ENCODE measurements around the gene INCA1.
"Not testable (repeated sequence)": the region's sequence is repeated elsewhere in the genome, so short reads cannot be mapped to it uniquely, and the experiment has no call there.

INCA1 gene, protein sequence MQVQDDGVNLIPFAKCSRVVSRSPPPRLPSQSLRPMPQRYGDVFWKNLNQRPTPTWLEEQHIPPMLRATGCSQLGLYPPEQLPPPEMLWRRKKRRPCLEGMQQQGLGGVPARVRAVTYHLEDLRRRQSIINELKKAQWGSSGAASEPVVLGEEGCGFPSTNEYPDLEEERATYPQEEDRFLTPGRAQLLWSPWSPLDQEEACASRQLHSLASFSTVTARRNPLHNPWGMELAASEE

DNA sequence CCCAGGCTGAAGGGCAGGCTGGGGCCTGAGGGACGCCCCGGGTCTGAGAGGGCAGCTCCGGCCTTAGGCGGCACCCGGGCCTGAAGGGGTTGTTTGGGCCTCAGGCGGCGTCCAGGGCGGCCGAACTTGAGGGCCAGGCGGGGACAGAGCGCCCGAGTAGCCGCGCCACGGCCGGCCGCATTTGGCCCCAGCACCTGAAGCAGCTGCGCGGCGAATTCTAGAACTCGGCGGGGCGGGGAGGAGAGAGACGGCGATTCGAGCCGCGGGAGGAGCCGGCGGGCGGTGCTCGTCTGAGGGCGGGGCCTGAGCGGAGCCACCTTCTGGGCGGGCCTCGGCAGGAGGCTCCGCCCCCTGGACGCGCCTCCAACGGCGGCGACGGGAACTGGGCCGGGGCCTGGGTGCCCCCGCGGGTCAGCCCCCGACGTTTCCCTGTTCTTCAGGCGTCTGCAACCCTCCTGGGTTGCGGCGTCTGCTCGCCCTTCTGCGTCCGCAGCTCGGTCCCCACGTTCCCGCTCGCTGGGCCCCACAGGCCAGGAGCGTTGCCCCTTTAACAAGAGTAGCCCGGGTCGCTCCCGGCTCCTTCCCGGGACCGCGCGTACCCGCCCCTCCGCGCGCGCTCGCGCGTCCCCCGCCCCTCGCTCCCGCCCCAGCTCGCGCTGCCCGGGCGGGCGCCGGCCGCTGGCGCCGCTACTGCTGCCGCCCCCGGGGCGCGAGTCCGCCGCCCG, at the start of gene INCA1, which contains the start of gene KIF1C:
Gene INCA1, minus strand, starts transcription at position 221 of the 725 bp plus-strand sequence. CDS start 3,085 bp downstream, outside the sequence.
Gene KIF1C, plus strand, starts transcription at position 649 of the 725 bp plus-strand sequence. CDS start 2,297 bp downstream, outside the sequence.
- peak; percentile 88 for DNase-seq (ENCODE audit: low read depth)

DNA sequence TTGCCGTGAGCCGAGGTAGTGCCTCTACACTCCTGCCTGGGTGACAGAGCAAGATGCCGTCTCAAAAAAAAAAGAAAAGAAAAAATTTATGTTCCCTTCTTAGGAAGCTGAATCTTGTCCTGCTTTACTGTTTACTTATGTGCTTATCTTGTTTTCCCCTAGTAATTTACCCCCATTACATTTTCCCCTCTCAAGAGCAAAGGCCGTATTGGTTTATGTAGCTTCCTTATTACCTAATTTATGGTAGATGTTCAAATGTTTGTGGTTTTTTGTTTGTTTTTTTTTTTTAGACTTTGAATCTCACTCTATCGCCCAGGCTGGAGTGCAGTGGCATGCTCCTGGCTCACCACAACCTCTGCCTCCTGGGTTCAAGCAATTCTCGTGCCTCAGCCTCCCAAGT, 48.2 kb upstream of the INCA1 start:
- no peak for DNase-seq (ENCODE audit: low read depth)

DNA sequence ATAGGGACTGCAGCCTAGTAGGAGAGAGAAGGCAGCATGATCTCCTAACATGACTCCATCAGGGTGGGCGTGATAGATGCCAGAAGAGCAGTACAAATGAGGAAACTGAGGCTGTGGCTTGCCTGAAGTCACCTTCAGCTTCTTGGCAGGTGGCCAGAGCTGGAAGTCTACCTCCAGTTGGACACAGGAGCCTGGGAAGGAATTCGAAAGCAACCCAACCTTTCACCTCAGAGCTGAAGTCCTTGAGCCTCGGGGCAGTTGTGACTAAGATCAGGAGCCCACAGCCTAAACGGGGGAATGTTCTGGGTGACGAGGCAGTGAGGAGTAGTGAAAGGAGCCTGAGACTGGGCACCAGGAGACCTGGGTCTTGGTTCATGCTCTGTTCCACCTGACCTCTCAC, 47.3 kb upstream of the INCA1 start:
- DNase-seq (ENCODE audit: low read depth): no peak

DNA sequence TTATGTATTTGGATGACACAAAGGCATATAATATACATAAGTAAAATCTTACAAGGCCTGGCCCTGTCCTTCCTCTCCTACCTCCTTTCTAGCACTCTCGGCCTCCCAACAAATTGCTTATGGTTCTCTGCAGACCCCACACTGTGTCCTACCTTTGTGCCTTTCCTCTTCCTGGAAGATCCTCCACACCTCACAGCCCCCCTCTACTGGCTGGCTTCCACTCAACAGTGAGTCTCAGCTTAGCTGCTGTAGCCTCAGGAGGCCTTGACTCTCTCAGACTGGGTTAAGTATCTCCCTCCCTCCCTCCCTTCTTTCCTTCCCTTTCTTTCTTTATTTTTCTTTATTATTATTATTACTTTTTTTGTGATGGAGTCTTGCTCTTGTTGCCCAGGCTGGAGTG, 46.2 kb upstream of the INCA1 start:
- DNase-seq (ENCODE audit: low read depth): no peak

DNA sequence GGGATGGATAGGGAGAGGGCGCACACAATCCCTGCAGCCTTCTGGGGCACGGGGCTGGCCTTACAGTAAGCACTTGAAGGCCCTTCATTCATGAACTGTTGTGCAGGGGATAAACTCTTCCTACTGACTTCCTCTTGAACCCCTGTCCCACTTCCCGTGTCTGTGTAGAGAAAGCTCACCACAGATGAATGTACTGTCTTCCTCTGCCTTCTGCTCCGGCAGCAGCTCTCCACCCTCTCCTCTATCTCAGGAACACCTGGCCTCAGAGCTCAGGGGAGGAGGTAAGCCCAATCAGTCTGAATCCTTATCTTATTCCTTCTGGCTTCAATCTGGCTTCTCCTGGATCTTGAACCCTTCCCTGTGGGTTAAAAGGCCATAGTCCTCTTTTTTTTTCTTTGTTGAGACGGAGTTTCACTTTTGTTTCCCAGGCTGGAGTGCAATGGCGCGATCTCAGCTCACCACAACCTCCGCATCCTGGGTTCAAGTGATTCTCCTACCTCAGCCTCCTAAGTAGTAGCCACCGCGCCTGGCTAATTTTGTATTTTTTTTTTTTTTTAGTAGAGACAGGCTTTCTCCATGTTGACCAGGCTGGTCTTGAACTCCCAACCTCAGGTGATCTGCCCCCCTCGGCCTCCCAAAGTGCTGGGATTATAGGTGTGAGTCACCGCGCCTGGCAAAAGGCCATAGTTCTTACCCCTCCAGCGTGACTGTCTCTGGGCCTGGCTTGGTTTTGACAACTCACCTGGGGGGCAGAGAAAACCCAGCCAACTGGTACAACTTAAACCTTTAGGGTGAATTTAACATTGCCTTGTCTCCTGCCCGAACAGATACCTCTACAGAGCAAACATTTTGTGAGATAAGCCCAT, 45.1 kb upstream of the INCA1 start:
- no peak for DNase-seq (ENCODE audit: low read depth)

DNA sequence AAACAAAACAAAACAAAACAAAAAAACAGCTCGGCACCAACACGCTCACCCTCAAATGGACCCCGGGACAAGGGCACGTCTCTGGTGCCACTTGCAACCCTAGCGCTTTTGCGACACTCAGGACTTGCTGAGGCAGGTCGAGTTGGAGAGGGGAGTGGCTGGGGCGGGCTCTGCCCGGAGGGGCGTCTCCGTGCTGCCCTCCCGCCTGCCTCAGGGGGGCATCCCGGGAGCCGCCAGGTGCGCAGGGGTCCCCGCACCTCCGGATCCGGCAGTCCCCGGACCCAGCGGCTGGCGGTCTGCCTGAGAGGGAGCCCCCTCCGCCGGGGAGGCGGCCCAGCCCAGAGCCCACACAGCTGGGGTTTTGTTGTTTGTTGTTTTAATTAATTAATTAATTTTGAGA, 38.0 kb upstream of the INCA1 start, which contains the start of gene SLC52A1:
Gene SLC52A1, minus strand, starts transcription at position 112 of the 400 bp plus-strand sequence. CDS start 820 bp downstream, outside the sequence.
- no peak for DNase-seq (ENCODE audit: low read depth)

DNA sequence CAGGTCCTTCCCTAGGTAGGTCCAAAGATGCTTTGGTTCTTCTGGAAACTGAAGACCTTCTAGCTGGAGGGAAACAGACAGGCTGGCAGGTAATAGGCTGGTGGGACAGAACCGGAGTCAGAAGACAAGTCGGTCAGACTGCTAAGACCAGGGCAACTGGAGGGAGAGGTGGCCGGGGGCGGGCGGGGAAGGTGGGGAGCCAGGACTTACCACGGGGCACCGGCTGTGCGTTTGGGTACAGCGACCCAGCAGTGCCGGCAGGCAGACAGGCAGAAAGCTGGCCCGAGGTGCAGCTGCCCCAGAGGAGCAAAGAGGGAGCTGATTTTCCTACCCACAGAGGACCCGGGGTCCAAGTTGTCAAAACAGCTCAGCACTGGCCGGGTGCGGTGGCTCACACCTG, 37.3 kb upstream of the INCA1 start:
- DNase-seq (ENCODE audit: low read depth): no peak

DNA sequence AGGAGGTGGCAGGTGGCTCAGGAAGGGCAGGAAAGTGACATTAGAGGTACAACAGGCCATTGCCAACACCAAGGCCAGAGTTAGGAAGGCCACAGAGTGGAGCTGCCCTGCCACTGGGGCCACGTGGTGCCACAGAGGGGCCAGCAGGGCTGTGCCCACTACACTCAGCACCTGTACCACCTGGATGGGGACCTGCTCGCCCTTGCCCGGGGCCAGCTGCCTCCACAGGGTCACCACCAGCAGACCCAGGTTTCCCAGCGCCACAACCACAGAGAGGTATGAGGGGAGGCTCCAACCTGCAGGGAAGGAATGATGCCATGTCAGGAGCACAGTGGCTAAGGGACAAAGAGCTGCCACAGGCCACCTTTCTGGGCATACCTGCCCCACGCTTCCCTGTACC, 36.7 kb upstream of the INCA1 start:
- DNase-seq (ENCODE audit: low read depth): no peak

DNA sequence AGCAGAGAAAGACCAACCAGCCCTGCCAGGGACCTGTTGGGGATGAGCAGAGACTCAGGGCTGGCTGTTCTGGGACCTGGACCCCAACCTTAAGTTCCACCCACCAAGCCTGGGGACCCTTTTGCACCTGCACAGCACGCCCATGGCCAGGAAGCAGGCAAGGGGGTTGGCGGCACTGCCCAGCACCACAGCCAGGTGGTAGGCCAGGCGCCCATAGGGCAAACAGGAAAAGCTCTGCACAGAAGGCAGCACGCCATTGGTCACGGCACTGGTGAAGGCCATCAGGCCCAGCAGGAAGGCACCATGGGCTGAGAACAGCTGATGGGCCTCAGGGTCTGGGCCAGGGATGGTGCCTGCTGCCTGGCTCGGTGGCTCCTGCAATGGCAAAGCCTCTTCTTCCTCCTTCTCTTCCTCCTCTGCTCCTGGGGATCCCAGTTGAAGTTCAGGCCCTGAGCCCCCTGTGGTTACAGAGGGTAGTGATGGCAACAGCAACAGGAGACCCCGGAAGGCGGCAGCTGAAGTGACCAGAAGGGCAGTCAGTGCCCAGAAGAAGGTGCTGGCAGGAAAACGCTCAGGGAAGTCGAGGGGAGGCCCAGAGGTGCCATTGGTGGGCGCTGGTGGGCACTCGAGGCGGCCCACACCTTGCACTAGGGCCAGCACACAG, 36.2 kb upstream of the INCA1 start:
- DNase-seq (ENCODE audit: low read depth): no peak

DNA sequence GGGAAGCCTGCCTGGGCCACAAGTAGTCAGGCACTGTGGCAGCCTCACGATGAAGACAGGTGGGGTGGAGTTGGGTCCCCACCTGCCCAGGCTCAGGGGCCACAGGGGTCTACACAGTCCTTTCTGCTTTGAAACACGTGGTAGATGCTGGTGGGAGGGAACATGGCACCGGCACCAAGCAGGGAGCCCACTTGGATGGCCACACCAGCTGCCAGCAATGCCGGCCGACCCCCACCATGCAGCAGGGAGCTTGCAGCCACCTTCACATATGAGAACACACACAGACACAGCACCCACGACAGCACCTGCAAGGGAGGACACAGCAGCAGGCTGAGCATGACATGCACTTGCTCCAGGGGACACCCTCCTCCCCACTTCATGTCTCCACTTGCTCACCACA, 35.5 kb upstream of the INCA1 start:
- DNase-seq (ENCODE audit: low read depth): no peak

DNA sequence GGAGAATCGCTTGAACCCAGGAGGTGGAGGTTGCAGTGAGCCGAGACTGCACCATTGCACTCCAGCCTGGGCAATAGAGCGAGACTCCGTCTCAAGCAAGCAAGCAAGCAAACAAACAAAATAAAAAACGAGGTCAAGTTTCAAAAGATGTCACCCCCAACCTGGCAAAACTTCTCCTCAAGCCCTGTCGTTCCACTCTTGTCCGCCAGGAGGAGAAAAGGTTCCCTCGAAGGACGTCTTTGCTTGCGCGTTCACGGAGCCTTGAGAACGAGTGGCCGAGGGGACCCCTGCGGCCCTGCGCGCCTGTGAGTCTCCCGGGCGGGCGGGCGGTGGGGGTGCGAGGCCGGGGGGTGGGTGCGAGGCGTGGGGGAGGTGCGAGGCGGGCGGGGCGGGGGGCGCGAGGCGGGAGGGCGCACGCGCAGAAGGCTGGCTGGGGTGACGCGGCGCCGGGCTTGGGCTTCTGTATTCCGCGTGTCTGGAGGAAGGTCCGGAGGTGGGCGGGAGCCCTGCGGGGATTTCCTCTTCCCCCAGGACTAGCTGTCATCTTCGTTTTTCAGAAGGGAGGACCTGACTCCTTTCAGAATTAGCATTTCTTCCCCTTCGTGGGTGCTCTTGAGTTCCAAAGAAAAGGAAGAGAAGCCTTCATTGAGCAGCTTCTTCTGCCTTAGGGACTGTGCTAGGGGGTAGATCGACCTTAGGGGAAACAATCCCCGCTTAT, 34.2 kb upstream of the INCA1 start:
- peak; percentile 63 for DNase-seq (ENCODE audit: low read depth)

DNA sequence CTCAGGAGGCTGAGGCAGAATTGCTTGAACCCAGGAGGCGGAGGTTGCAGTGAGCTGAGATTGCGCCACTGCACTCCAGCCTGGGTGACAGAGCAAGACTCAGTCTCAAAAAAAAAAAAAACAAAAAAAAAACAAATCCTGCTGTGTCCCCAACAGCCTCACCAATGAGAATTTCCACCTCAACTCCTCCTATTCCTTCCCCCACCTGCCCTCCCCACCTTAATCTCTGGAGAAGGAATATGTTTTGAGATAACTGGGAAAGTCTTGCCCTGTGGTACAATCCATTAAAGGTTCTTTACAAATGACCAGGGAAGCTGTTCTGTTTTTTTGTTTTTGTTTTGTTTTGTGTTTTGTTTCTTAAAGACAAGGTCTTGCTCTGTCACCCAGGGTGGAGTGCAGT, 32.8 kb upstream of the INCA1 start:
- not testable (repeated sequence) for DNase-seq (ENCODE audit: low read depth)

DNA sequence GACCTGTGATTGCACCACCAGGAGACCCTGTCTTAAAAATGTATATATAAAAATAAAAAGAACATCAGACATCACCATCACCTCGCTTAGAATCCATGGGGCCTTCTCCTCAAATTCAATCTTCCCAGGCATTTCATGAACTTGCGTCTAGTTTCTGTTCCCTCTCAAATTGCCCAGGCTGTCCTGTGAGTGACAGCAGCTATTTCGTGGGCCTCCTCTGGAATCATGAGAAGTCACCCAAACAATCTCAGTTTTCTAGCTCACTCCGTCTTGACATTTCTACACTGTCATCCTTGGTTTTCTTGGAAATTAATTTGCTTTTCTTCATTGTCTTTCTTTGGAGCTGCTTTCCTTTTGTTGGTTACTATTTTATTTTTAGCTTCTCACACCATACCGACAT, 30.6 kb upstream of the INCA1 start:
- no peak for DNase-seq (ENCODE audit: low read depth)

DNA sequence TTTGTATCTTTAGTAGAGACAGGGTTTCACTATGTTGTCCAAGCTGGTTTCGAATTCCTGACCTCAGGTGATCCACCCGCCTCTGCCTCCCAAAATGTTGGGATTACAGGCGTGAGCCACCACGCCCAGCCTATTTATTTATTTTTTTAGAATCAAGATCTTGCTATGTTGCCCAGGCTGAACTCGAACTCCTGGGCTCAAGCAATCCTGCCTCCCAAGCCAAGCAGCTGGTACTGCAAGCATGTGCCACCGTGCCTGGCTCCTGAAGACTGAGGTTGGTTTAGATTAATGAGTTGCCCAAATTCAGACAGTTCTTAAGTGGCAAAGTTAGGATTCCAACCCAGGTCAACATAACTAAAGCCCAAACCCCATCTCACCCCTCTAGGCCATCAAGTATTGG, 30.0 kb upstream of the INCA1 start:
- no peak for DNase-seq (ENCODE audit: low read depth)

DNA sequence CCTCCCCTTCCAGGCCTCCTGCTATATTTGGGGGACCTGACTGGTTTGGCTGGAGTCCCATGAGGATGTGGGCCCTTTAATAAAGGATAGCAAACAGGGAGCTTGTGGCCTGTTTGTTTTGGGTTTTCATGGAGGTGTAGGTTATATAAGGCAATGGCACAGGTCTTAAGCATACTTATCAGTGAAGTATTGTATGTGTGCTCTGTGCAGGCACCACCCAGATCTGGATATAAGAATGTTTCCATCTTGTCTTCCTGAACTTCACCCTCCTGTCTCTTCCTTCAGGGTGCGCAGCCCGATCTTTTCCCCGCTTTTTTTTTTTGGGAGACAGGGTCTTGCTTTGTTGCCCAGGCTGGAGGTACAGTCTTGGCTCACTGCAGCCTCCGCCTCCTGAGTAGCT, 27.3 kb upstream of the INCA1 start:
- no peak for DNase-seq (ENCODE audit: low read depth)

DNA sequence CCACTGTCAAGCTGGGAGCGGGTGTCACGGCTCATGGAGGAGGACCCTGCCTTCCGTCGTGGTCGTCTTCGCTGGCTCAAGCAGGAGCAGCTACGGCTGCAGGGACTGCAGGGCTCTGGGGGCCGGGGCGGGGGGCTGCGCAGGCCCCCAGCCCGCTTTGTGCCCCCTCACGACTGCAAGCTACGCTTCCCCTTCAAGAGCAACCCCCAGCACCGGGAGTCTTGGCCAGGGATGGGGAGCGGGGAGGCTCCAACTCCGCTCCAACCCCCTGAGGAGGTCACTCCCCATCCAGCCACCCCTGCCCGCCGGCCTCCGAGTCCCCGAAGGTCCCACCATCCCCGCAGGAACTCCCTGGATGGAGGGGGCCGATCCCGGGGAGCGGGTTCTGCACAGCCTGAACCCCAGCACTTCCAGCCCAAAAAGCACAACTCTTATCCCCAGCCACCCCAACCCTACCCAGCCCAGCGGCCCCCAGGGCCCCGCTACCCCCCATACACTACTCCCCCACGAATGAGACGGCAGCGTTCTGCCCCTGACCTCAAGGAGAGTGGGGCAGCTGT, 26.3 kb upstream of the INCA1 start:
- DNase-seq (ENCODE audit: low read depth): no peak

DNA sequence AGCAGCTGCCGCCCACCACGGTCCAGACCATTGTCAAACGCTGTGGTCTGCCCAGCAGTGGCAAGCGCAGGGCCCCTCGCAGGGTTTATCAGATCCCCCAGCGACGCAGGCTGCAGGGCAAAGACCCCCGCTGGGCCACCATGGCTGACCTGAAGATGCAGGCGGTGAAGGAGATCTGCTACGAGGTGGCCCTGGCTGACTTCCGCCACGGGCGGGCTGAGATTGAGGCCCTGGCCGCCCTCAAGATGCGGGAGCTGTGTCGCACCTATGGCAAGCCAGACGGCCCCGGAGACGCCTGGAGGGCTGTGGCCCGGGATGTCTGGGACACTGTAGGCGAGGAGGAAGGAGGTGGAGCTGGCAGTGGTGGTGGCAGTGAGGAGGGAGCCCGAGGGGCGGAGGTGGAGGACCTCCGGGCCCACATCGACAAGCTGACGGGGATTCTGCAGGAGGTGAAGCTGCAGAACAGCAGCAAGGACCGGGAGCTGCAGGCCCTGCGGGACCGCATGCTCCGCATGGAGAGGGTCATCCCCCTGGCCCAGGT, 24.9 kb upstream of the INCA1 start:
- no peak for DNase-seq (ENCODE audit: low read depth)

DNA sequence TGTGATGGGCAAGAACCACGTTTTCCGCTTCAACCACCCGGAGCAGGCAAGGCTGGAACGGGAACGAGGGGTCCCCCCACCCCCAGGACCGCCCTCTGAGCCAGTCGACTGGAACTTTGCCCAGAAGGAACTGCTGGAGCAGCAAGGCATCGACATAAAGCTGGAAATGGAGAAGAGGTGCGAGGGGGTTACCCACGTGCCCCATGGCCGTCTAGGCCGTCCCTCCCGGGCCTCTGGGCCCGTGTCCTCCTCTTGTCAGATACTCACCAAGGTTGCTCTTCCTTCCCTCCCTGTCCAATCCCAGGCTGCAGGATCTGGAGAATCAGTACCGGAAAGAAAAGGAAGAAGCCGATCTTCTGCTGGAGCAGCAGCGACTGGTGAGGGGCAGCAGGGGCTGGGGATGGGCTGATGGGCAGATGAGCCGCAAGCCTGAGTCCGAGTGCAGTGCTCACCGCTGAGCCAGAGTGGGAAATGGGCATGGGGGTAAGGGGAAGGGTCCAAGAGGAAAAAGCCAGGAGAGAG, 23.2 kb upstream of the INCA1 start:
- DNase-seq (ENCODE audit: low read depth): no peak

DNA sequence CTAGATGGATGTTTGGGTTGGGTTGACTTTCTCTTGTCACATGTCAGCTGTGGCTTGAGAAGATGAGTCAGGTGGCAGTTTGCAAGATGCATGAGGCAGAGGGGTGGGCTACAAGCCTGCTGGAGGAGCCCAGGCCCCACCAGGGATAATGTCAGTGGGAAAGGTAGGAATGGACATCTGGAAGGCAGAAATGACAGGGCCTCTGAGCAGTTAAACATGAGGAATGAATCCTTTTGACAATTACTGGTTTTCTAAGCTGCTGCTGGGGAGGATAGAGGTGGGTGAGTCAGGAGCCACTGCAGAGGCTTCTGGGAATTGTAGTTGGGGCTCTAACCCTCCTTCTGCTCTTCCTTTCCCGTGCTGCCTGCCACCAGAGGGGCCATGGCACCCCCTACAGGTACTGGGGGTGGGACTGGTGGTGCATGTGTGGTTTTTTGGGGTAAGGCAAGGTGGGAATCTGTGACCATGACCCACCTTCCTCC, 22.2 kb upstream of the INCA1 start:
- DNase-seq (ENCODE audit: low read depth): no peak

DNA sequence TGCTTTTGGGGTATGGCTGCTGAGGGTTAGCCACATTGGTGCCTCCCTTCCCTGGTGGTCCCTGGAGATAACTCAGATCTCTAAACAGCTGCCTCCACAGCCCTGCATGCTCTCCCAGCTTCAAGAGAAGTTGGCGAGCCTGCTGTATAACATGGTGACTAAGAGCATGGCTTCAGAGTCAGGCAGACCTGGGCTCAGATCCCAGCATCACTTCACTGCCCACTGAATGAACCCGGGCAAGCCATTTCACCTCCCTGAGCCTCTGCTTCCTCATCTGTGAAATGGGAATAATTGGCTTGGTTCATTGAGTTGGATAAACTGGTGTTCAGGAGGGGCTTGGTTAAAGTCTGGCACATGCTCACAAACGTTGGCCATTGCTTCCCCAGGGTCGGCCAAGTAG, 17.0 kb upstream of the INCA1 start:
- no peak for DNase-seq (ENCODE audit: low read depth)

All from fibroblast of gingiva (primary cell).